Activated gamma-delta T cell treated with Interleukin-2 at 50 U/mL for 16 hours (primary cell): ENCODE measurements around the gene RAB12.
"Not testable (repeated sequence)": the region's sequence is repeated elsewhere in the genome, so short reads cannot be mapped to it uniquely, and the experiment has no call there.

ENCODE experiments used
- DNase-seq: peaks from one replicate; pipeline ENCODE4 v3.0.0-alpha.2; 2020

The RAB12 gene

GRCh38 chr18:8651478-8652261 is 42.4 kb downstream of the RAB12 start:
- DNase-seq = not testable (repeated sequence)

DNA sequence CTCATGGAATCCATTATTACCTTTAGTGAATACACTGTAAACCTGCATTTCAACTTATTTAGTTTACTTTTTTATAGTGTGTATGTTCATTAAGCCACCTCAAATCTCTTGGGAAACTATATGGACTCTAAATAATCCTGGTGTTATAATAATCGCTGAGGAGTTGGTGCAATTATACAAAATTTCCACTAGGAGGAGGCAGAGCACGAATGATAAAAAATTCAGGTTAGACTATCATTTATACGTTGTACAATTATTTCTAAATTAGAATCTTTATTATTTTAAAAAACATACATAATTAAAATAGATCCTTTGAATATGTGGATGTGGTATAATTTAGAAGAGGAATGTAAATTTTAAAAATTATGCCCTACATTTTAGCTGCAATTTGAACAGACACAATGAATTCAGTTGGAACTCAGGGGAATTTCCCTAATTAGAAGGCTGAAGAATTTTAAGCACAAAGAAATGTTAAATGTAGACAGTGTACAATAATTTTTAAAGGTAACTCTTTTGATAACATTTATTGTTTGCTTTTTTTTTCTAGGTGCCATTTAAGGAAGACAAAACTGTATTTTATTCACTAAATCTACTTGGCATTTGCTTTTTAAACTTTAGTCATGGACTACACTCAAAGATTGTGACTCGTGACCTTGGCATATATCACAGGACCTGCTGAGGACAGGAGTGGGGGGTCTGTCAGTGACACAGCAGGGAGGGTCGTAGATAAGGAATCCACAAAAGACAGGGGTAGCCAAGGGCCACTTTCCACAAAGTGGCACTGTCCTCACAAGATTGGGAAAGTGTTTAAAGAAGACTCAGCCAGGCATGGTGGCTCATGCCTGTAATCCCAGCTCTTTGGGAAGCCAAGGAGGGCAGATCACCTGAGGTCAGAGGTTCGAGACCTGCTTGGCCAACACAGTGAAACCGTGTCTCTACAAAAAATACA is 45.5 kb downstream of the RAB12 start:
- no peak for DNase-seq

DNA sequence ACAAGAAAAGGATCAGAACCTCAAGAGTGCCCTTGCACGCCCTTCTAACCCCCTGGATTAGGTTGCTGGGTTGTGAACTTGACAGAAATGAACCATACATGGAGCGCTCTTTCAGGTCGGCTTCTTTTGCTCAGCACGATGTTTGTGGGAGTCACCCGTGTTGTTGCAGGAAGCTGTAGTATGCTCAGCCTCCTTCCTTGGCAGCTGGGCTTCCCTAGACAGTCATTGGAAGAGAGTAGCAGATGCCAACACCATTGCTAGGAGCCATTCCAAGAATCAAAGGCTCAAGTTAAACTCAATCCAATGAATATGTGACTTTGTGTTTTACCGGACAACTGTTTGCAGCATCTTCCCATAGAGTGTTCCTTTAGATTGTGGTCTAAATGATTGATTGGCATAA is 47.0 kb downstream of the RAB12 start:
- no peak for DNase-seq

GRCh38 chr18:8657050-8657820 is 48.0 kb downstream of the RAB12 start:
- no peak for DNase-seq

GRCh38 chr18:8657873-8658470 is 48.7 kb downstream of the RAB12 start:
- DNase-seq = no peak

DNA sequence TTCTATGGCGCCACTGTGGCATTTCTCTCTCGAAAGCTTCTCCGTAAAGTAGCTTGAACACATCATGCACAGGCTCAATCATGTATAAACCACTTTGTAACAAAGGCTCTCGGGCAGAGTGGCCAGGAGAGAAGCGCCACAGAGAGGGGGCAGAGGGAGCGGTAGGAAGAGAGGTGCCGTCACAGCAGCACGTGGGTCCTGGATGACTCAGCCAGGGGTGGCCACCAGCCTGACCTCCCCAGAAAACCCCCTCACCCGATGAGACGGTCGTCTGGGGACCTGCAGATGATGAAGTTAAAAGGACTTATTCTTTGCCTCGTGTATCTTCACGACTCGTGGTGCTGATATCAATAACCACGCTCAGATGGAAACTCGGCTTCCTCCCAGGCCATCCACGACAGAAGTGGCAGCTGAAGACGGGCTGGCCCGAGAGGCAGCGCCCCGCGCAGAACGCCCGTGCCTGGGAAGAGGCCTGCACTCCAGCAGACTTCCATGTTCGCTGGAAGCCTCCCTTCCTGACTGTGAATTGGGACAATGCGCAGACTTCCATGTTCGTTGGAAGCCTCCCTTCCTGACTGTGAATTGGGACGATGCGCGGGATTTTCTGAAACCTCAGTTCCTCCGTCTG is 49.7 kb downstream of the RAB12 start:
- DNase-seq = no peak

GRCh38 chr18:8659609-8660242 is 50.5 kb downstream of the RAB12 start:
- DNase-seq = no peak

GRCh38 chr18:8660316-8660715 is 51.1 kb downstream of the RAB12 start:
- DNase-seq = no peak

GRCh38 chr18:8661754-8662559 is 52.7 kb downstream of the RAB12 start:
- DNase-seq = no peak

GRCh38 chr18:8662560-8663255 is 53.5 kb downstream of the RAB12 start:
- DNase-seq = no peak

DNA sequence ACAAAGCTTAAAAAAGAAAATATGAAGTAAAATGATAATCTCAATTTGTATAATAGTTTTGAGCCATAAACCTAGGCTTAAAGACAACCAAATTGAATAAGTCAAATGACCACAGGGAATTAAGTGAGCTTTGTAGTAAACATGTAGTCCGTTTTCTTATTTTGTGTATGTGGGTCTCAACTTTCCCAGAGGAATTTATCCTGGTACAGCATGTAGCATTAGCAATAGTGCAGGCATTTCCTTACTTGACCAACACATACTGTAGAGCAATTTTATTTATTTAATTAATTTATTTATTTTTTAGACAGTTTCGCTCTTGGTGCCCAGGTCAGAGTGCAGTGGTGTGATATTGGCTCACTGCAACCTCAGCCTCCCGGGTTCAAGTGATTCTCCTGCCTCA is 58.6 kb downstream of the RAB12 start:
- no peak for DNase-seq

- no peak for DNase-seq
Measured at GRCh38 chr18:8668381-8668780, 59.1 kb downstream of the RAB12 start.

DNA sequence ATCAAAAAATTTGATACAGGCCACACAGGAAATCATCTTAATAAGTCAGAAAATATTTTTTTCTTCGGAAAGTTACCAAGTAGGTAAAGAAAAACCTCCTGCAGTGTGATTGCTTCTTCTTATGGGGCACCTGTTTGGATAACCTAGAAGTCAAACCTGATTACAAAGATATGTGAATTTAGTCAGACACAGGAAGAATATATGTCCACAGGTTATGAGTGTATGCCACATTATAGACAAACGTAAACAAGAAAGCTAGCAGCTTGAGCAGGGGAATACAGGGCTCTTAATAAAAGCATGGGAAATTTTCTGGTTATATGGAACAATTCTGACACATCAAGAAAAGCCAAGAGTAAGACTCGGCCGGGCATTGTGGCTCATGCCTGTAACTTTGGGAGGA is 60.3 kb downstream of the RAB12 start:
- DNase-seq = no peak

- DNase-seq = no peak
Measured at GRCh38 chr18:8673256-8674209, 64.3 kb downstream of the RAB12 start.

DNA sequence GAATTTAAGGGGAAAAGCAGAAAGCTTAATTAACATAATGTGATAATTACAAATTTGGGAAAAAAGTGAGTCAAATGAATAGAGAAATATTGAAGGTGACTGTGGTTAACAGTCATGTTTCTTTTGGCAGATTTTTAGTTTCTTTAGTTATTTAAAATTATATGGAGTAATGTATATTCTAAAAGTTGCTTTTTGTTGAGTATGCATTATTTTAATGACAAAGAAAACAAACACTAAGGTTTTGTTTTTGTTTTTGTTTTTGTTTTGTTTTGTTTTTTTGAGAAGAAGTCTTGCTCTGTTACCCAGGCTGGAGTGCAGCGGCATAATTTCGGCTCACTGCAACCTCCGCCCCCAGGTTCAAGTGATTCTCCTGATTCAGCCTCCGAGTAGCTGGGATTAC is 65.8 kb downstream of the RAB12 start:
- DNase-seq = no peak

DNA sequence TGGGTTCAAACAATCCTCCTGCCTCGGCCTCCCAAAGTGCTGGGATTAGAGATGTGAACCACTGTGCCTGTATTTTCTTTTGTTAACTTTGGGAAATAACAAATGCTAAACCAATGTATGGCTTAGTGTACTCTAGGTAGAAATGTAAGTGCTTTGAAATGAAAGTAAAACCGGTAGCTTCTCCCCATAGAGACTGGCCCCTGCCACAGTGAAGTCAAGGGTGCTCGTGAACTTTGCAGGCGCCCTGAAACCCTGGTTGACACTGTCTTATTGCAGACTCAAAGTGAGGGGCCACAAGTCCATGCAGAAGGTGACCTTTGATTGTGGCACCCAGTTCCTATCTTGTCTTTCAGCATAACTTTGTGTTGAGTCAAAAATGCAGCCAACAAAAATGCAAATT is 72.0 kb downstream of the RAB12 start:
- DNase-seq = no peak

DNA sequence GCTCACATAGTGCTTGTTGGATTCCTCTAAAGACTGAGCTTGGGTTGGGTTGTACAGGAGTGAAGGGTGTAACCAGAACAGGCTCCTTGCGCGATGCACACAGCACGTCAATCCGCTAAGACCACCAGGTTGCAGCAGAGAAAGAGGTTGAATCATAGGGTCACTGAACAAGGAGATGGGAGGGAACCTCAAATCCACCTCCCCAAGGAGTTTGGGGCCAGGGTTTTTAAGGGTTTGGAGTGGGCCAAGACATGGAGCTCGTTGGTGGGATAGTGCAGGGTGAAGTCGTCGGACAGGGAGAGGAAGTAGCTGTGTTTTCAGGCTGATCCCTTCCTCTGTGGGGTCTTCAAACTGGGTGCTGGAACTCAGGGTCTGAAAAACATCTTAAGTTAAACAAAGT is 75.3 kb downstream of the RAB12 start:
- no peak for DNase-seq

GRCh38 chr18:8685141-8685913 is 76.1 kb downstream of the RAB12 start:
- DNase-seq = no peak

DNA sequence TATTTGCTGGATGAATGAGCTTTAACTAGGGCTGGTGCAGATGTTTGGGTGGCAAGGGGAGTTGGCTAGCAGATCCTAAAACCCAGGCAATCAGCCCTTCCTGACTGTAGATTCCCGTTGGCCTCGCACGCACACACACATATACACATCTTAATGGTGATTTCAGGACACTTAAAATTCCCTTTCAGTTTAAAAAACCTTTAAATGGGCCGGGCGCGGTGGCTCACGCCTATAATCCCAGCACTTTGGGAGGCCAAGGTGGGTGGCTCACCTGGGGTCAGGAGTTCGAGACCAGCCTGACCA is 76.6 kb downstream of the RAB12 start:
- no peak for DNase-seq
